Fibroblast of lung (primary cell): ENCODE measurements around the gene TRIM44. TPM values are rescaled to one million over a fixed set of nuclear protein-coding genes. Genes with fewer than 3 reads are reported as not detected.

Experiments
- DNase-seq, 2 donors: peaks; one replicate each; pipeline versions ENCODE4 v3.0.0 to v3.0.0-alpha.2; 2010; ENCODE audit warnings: low read depth in 2 of 2
- H2AFZ ChIP-seq: 2 replicates; pipeline ENCODE4 v1.5.1; 2012; ENCODE audit warnings: low read length, control low read depth, inconsistent platforms
- H3K27ac ChIP-seq: 2 replicates; pipeline ENCODE4 v1.5.1; 2011; ENCODE audit warnings: low read length, control low read depth; ENCODE audit not compliant: insufficient read depth
- H3K27me3 ChIP-seq: 2 replicates; pipeline ENCODE4 v1.5.1; 2011; ENCODE audit warnings: mild to moderate bottlenecking, low read length; ENCODE audit not compliant: control insufficient read depth, insufficient read depth
- H3K36me3 ChIP-seq: 2 replicates; pipeline ENCODE4 v1.5.1; 2011; ENCODE audit warnings: low read length; ENCODE audit not compliant: control insufficient read depth, insufficient read depth
- H3K4me1 ChIP-seq: 2 replicates; pipeline ENCODE4 v1.5.1; 2011; ENCODE audit warnings: low read length; ENCODE audit not compliant: control insufficient read depth, insufficient read depth; ENCODE audit errors: extremely low read depth
- H3K4me2 ChIP-seq: 2 replicates; pipeline ENCODE4 v1.5.1; 2011; ENCODE audit warnings: low read length, control low read depth; ENCODE audit not compliant: insufficient read depth; ENCODE audit errors: extremely low read depth
- H3K4me3 ChIP-seq, 4 experiments: fragments of 200-600 bp in 1 of 4; sonication (generic) in 1 of 4; replicated peaks in 1 of 4; 2 replicates each; pipeline ENCODE4 v1.5.1; 2011 to 2016; ENCODE audit warnings: low read length in 4 of 4, low read depth in 3 of 4, mild to moderate bottlenecking in 3 of 4, control low read depth in 2 of 4, inconsistent platforms in 1 of 4, mixed read lengths in 1 of 4; ENCODE audit not compliant: insufficient read depth in 1 of 4; ENCODE audit errors: control extremely low read depth in 1 of 4
- H3K79me2 ChIP-seq: 2 replicates; pipeline ENCODE4 v1.5.1; 2012; ENCODE audit warnings: mild to moderate bottlenecking, low read length, inconsistent platforms; ENCODE audit not compliant: control insufficient read depth, insufficient read depth
- H3K9ac ChIP-seq: 2 replicates; pipeline ENCODE4 v1.5.1; 2011; ENCODE audit warnings: mild to moderate bottlenecking, low read length, control low read depth; ENCODE audit not compliant: insufficient read depth
- H3K9me3 ChIP-seq: 2 replicates; pipeline ENCODE4 v1.5.1; 2012; ENCODE audit warnings: low read depth, low read length; ENCODE audit not compliant: control insufficient read depth, insufficient read depth
- H4K20me1 ChIP-seq: 2 replicates; pipeline ENCODE4 v1.5.1; 2011; ENCODE audit warnings: low read length; ENCODE audit not compliant: control insufficient read depth, insufficient read depth; ENCODE audit errors: extremely low read depth
- EZH2 ChIP-seq: IDR thresholded peaks from 2 replicates; pipeline ENCODE4 v1.5.1; 2012; ENCODE audit warnings: low read length, control low read depth, mild to moderate bottlenecking; ENCODE audit errors: missing control alignments
- polyA plus RNA-seq, 2 donors: library from polyadenylated mRNA; depleted of rRNA in 1 of 2; stranded (reverse) in 1 of 2; unstranded in 1 of 2; fragments of >200 nt; gene quantifications; 2 replicates each; pipeline ENCODE4 v1.2.1, GENCODE V29; 2011 to 2012; ENCODE audit warnings: missing spikeins in 1 of 2
- total RNA-seq: library from RNA; depleted of rRNA; stranded (reverse); fragments of >200 nt; gene quantifications from 2 replicates; pipeline ENCODE4 v1.2.1, GENCODE V29; 2014
- TF ChIP-seq, protein P1 (sequence below), 2 donors: IDR thresholded peaks in 1 of 2; conservative IDR thresholded peaks in 1 of 2; 1 replicate in 1 of 2; 2 replicates in 1 of 2; pipeline ENCODE4 v1.5.1; 2011 to 2012; ENCODE audit warnings: low read length in 2 of 2, control low read depth in 1 of 2, inconsistent platforms in 1 of 2, low read depth in 1 of 2, mild to moderate bottlenecking in 1 of 2

Gene TRIM44
- total and polyA plus RNA-seq, 2 donors (not counting 1 experiment from before 2014, with no cell fraction given), result 10.4 to 78.3 TPM

DNA sequence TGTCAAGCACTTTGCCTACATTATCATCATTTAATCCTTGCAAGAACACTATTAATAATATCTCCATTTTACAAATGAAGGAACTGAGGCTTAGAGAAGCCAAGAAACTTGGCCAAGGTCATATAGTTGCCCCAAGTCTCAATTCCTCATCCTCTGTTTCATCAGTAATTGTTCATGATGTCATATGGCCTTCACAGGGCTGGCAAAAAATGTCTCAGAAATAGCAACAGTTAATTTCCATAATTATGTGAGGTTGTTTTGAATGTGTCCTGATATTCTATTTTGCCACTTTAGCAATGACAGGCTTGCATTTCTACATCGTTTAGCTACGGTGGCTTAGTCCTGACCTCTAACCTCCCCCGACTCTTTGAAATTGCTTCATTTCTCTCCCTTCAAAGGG is 20.6 kb upstream of the TRIM44 start:
- no peak overlapping the region for H3K4me2 ChIP-seq
- no peaks in the 10 kb centered on the region for H4K20me1 ChIP-seq
- H3K9ac ChIP-seq, result no peak overlapping the region
- H3K27me3 ChIP-seq, result no peaks in the 10 kb centered on the region
- no peak overlapping the region for H2AFZ ChIP-seq
- H3K9me3 ChIP-seq, result no peaks in the 10 kb centered on the region
- DNase-seq, result no peak
- H3K27ac ChIP-seq, result no peak overlapping the region
- TF ChIP-seq EZH2, result no peak
- TF ChIP-seq, protein P1, sequence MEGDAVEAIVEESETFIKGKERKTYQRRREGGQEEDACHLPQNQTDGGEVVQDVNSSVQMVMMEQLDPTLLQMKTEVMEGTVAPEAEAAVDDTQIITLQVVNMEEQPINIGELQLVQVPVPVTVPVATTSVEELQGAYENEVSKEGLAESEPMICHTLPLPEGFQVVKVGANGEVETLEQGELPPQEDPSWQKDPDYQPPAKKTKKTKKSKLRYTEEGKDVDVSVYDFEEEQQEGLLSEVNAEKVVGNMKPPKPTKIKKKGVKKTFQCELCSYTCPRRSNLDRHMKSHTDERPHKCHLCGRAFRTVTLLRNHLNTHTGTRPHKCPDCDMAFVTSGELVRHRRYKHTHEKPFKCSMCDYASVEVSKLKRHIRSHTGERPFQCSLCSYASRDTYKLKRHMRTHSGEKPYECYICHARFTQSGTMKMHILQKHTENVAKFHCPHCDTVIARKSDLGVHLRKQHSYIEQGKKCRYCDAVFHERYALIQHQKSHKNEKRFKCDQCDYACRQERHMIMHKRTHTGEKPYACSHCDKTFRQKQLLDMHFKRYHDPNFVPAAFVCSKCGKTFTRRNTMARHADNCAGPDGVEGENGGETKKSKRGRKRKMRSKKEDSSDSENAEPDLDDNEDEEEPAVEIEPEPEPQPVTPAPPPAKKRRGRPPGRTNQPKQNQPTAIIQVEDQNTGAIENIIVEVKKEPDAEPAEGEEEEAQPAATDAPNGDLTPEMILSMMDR (conservative IDR thresholded peaks at IDR 0.05 in 1 of 2, IDR thresholded peaks at IDR 0.05 in 1 of 2; ENCODE audit: low read depth in 1 of 2, low read length in 2 of 2), result no peak
- H3K4me3 ChIP-seq, result no peak overlapping the region
- no peaks in the 10 kb centered on the region for H3K79me2 ChIP-seq
- H3K36me3 ChIP-seq, result no peaks in the 10 kb centered on the region
- no peaks in the 10 kb centered on the region for H3K4me1 ChIP-seq

DNA sequence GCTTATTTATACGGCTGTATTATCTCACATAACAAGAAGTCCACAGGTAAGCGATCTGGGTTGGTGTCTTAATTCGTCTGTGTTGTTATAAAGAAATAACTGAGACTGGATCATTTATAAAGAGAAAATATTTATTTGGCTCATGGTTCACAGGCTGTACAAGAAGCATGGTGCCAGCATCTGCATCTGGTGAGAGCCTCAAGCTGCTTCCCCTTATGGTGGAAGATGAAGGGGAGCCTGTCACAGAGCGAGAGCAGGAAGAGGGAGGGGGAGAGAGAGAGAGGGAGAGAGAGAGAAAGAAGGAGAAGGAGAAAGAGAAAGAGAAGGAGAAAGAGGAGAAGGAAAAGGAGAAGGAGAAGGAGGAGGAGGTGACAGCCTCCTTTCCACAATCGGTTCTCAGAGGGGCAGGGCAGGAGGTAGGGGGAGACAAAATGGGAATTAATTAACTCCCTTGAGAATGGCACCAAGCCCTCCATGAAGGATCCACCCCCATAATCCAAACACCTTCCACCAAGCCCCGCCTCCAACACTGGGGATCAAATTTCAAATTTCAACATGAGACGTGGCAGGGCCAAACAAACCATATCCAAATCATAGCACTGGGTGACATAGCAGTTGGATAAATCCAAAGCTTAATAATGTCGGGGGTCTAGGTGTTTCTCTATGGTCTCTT is 15.0 kb upstream of the TRIM44 start:
- H3K4me3 ChIP-seq, result no peak overlapping the region
- H3K4me1 ChIP-seq, result no peaks in the 10 kb centered on the region
- H2AFZ ChIP-seq, result no peak overlapping the region
- no peaks in the 10 kb centered on the region for H3K27me3 ChIP-seq
- H3K4me2 ChIP-seq, result no peak overlapping the region
- no peaks in the 10 kb centered on the region for H3K36me3 ChIP-seq
- H3K9ac ChIP-seq, result no peak overlapping the region
- no peaks in the 10 kb centered on the region for H3K79me2 ChIP-seq
- no peak overlapping the region for H3K27ac ChIP-seq
- no peak for DNase-seq
- TF ChIP-seq, protein P1 (conservative IDR thresholded peaks at IDR 0.05 in 1 of 2, IDR thresholded peaks at IDR 0.05 in 1 of 2; ENCODE audit: low read depth in 1 of 2, low read length in 2 of 2), result no peak
- no peak for TF ChIP-seq EZH2
- no peaks in the 10 kb centered on the region for H4K20me1 ChIP-seq
- no peaks in the 10 kb centered on the region for H3K9me3 ChIP-seq

DNA sequence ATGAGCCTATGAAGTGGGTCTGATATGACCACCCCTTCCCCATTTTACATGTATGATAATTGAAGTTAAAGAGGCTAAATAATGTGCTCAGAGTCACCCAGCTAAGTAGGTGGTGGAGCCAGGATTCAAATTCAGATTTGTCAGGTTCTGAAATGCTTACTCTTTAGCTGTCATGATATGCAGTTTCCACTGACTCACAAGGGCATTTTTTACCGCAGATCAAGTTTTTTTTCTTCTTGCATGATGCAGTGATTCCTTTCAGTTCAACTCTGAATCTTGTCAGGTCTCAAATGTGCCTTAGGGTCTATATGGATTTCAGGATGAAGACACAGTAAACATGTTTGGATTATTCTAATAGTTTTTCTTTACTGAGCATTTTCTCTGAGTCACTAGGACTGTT is 12.6 kb upstream of the TRIM44 start:
- no peaks in the 10 kb centered on the region for H4K20me1 ChIP-seq
- H3K27me3 ChIP-seq, result no peaks in the 10 kb centered on the region
- no peak overlapping the region for H3K27ac ChIP-seq
- no peak overlapping the region for H3K4me3 ChIP-seq
- H3K36me3 ChIP-seq, result no peaks in the 10 kb centered on the region
- H2AFZ ChIP-seq, result no peak overlapping the region
- no peaks in the 10 kb centered on the region for H3K4me1 ChIP-seq
- H3K9ac ChIP-seq, result no peak overlapping the region
- TF ChIP-seq EZH2, result no peak
- TF ChIP-seq, protein P1 (conservative IDR thresholded peaks at IDR 0.05 in 1 of 2, IDR thresholded peaks at IDR 0.05 in 1 of 2; ENCODE audit: low read depth in 1 of 2, low read length in 2 of 2), result no peak
- H3K9me3 ChIP-seq, result no peaks in the 10 kb centered on the region
- H3K4me2 ChIP-seq, result no peak overlapping the region
- peak; percentile 39 to 79 for DNase-seq
- H3K79me2 ChIP-seq, result no peaks in the 10 kb centered on the region
